Activated CD8-positive, alpha-beta memory T cell treated with anti-CD3 and anti-CD28 coated beads for 36 hours (primary cell): Measurements from ENCODE around the gene CIB1. TPM values are rescaled to one million over a fixed set of nuclear protein-coding genes. Genes with fewer than 3 reads are reported as not detected.

ENCODE experiments used
- CTCF ChIA-PET: fragments of 350-600 bp; sonication (Branson Sonifier 250); formaldehyde crosslinking; loops from one replicate; lab custom pipeline; 2021; ENCODE audit warnings: antibody characterized with exemption; lab: Charles Lee
- POLR2A ChIA-PET: fragments of 350-600 bp; sonication (Branson Sonifier 250); formaldehyde crosslinking; loops from one replicate; lab custom pipeline; 2021; ENCODE audit warnings: antibody characterized with exemption; lab: Charles Lee
- total RNA-seq, 2 experiments: library from RNA; stranded (reverse); gene quantifications; one replicate each; pipeline ENCODE4 v1.2.3, GENCODE V29; 2021

The CIB1 gene
- total RNA-seq, 2 experiments from 2014 or later, result 171 TPM

- CTCF ChIA-PET, result interaction anchor here (0.7 to 1.6 kb wide), 4 partner anchors 13 to 65 kb away, joined by 3 to 5 read pairs (median 3); no protein-coding TSS in a partner anchor
- POLR2A ChIA-PET, result no interaction called here
These were observed 25.4 kb downstream of the CIB1 start for GRCh38 chr15:90208356-90208755.

DNA sequence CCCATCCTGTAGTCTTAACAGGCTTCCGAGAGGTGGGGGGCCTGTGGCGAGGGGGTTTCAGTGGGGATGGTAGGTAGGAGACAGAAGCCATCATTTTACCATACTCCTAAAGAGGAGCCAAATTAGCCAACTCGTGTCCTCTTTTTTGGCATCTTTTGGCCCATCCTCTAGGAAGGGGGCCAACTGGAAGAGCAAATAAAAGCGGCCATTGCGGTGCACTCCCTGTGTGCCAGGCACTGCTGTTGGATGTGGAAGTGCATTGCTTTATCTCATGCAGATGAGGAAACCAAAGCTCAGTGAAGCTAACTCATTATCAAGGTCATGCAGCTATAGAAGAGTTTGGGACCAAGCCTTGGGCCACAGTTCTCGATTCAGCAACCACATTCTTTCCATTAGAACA lies 26.5 kb downstream of the CIB1 start:
- ChIA-PET CTCF (interaction anchor here (1.6 kb wide), 1 partner anchor 64 kb away, joined by 3 read pairs; no protein-coding TSS in a partner anchor), POLR2A (no interaction called here)

DNA sequence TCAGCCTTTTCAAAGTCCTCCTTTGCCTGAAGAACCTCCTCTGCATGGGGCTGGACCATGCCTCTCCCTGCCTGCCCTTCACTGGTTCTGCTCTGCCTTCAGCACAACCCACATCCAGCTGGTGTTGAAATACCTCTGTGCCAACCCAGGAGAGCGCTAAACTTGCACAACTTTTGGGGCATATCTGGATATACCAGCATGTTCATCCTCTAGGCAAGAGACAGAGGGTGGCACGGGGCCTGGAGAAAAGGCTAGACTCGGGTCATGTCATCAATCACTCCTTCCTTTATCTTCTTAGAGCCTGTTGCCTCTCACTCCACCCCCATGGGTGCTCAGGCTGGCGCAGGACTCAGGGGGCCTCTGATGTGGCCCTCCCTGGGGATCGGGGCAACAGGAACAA lies 27.9 kb downstream of the CIB1 start:
- CTCF ChIA-PET, result interaction anchor here (0.6 to 0.7 kb wide), 2 partner anchors 13 to 180 kb away, joined by 3 to 6 read pairs; no protein-coding TSS in a partner anchor

GRCh38 chr15:90205050-90205848 lies 28.5 kb downstream of the CIB1 start:
- CTCF ChIA-PET, result interaction anchor here (0.6 to 0.7 kb wide), 2 partner anchors 14 to 181 kb away, joined by 3 to 6 read pairs; no protein-coding TSS in a partner anchor
- POLR2A ChIA-PET, result no interaction called here

More for the DNA sequence above, 27.9 kb downstream of the CIB1 start:
- POLR2A ChIA-PET, result no interaction called here

GRCh38 chr15:90203922-90204321 lies 29.8 kb downstream of the CIB1 start:
- ChIA-PET CTCF (interaction anchor here (1.8 kb wide), 1 partner anchor 16 kb away, joined by 4 read pairs; no protein-coding TSS in a partner anchor), POLR2A (no interaction called here)

- POLR2A ChIA-PET, result interaction anchor here (0.5 to 0.6 kb wide), 2 partner anchors 61 to 242 kb away, joined by 5 to 7 read pairs; no protein-coding TSS in a partner anchor
- CTCF ChIA-PET, result interaction anchor here (1.8 kb wide), 1 partner anchor 16 kb away, joined by 4 read pairs; no protein-coding TSS in a partner anchor
These were observed 30.3 kb downstream of the CIB1 start for GRCh38 chr15:90203473-90203872.

- POLR2A ChIA-PET, result interaction anchor here (0.5 to 0.6 kb wide), 2 partner anchors 61 to 241 kb away, joined by 5 to 7 read pairs; no protein-coding TSS in a partner anchor
- CTCF ChIA-PET, result interaction anchor here (1.8 kb wide), 1 partner anchor 17 kb away, joined by 4 read pairs; no protein-coding TSS in a partner anchor
These were observed 30.8 kb downstream of the CIB1 start for GRCh38 chr15:90202929-90203328.

- ChIA-PET CTCF (interaction anchor here (0.6 to 2.6 kb wide), 5 partner anchors 11 to 791 kb away, joined by 3 to 12 read pairs (median 6); partner anchors contain the start of genes CIB1 and GDPGP1), POLR2A (interaction anchor here (0.9 to 1.8 kb wide), 3 partner anchors 10 to 32 kb away, joined by 4 to 8 read pairs (median 4); partner anchors contain the start of genes CIB1 and GDPGP1)
These were observed 31.8 kb downstream of the CIB1 start for GRCh38 chr15:90201944-90202375.

DNA sequence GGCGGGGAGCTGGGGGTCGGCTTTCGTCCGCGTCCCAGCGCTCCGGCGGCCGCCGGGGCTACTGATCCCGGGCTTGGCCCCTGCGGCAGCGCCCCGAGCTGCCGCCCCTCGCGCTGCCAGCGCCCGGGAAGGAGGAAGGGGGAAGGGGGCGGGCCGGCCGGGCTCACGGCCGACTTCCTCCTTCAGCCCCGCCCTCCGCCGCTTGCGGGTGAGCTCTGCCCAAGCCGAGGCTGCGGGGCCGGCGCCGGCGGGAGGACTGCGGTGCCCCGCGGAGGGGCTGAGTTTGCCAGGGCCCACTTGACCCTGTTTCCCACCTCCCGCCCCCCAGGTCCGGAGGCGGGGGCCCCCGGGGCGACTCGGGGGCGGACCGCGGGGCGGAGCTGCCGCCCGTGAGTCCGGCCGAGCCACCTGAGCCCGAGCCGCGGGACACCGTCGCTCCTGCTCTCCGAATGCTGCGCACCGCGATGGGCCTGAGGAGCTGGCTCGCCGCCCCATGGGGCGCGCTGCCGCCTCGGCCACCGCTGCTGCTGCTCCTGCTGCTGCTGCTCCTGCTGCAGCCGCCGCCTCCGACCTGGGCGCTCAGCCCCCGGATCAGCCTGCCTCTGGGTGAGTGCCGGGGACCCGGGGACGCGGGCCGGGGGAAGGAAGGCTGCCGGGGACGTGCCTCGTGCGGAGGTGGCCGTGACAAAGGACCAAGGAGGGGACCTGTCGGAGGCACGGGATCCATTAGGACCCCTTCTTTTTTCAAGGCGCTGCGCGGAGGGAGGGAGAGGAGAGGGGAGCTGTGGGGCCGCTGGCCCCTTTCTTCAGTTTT lies 32.4 kb downstream of the CIB1 start, which contains the start of gene SEMA4B:
Gene SEMA4B, plus strand, starts transcription at position 201 of the 814 bp plus-strand sequence. Its CDS starts 249 bp downstream, at position 450.
- POLR2A ChIA-PET, result interaction anchor here (0.7 to 1.8 kb wide), 5 partner anchors 9 to 64 kb away, joined by 3 to 8 read pairs (median 4); partner anchors contain the start of genes CIB1, GDPGP1 and NGRN
- CTCF ChIA-PET, result interaction anchor here (0.6 to 2.6 kb wide), 6 partner anchors 10 to 791 kb away, joined by 3 to 12 read pairs (median 5); partner anchors contain the start of genes CIB1 and GDPGP1

DNA sequence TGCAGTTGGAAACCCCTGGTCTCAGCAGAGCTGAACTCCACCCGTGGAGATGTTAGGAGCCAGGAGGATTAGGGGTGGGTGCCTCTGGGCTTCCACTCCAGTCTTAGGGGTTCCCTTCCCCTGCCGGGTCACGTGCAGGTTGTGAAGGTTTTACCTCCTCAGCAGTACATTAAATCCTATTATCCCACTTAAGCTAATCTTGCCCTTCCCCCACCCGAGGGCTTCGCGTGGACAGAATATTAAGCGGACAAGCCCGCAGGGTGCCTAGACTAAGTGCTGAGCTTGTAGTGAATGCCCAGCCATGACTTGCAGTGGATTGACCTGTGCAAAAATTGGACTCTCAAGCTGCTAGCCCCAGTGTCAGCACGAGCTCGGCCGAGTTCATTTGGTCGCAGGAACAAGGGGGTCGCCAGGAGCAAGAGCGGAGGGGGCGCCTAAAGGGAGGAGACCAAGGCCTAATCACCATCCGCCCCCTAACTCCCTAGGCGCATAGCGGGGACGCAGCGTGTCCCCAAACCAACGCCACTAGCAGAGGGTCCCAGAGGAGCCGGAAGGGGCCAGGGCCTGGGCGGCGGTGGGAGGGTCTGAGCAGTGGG lies 33.1 kb downstream of the CIB1 start:
- POLR2A ChIA-PET, result interaction anchor here (1.3 to 1.8 kb wide), 3 partner anchors 32 to 65 kb away, joined by 3 to 8 read pairs (median 4); partner anchors contain the start of genes CIB1, GDPGP1 and NGRN
- CTCF ChIA-PET, result interaction anchor here (1.1 to 2.6 kb wide), 5 partner anchors 10 to 104 kb away, joined by 3 to 12 read pairs (median 6); partner anchors contain the start of genes CIB1 and GDPGP1

- CTCF ChIA-PET, result no interaction called here
- POLR2A ChIA-PET, result interaction anchor here (0.7 kb wide), 1 partner anchor 29 kb away, joined by 6 read pairs; no protein-coding TSS in a partner anchor
These were observed 39.1 kb downstream of the CIB1 start for GRCh38 chr15:90194655-90195054.

DNA sequence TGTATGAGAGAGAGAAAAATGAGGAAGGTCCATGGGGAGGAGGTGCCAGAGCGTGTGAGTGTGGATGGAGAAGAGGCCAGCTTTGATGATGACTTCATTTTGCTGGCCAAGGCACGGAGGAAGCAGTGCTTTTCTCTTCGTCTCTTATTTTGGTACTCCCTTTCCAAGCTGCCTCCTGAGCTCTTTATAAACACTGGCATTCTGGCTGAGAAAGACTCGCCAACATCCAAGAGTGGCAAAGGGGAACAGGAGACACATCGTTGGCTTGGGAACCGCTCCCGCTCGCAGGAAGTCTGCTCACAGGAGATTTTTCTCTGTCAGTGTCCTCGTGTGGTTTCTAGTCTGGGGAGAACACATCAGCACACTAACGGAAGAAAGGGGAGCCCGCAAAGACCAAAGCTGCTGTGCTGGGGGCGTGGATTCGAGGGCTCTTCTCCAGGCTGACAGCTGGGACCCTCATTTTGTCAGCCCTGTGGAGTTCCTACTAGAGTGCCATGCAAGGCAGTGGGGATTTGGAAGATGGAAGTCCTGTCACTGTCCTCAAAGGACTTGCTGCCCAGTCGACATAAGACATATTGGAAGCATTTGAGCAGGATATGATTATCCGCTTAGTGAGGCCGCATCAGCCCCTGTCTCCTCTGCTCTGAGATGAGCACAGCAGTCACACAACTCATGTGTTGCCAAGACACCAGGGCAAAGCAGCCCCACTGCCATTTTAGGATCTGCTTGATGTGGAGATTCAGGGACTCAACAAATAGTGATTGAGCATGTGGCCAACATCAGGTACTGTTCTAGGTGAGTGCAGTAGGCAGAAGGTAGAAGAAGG lies 40.6 kb downstream of the CIB1 start:
- POLR2A ChIA-PET, result interaction anchor here (0.6 to 1.3 kb wide), 3 partner anchors 8 to 158 kb away, joined by 3 to 5 read pairs (median 4); partner anchors contain the start of gene SEMA4B
- CTCF ChIA-PET, result no interaction called here

GRCh38 chr15:90191794-90192509 lies 41.8 kb downstream of the CIB1 start:
- ChIA-PET CTCF (interaction anchor here (0.9 to 1.7 kb wide), 2 partner anchors 9 to 17 kb away, joined by 3 to 6 read pairs; partner anchors contain the start of gene SEMA4B), POLR2A (interaction anchor here (0.6 to 1.3 kb wide), 3 partner anchors 9 to 277 kb away, joined by 4 to 5 read pairs (median 4); partner anchors contain the start of gene SEMA4B)

- POLR2A ChIA-PET, result no interaction called here
- CTCF ChIA-PET, result interaction anchor here (0.9 to 1.7 kb wide), 2 partner anchors 10 to 17 kb away, joined by 3 to 6 read pairs; partner anchors contain the start of gene SEMA4B
These were observed 42.4 kb downstream of the CIB1 start for GRCh38 chr15:90191344-90191687.

- ChIA-PET CTCF (interaction anchor here (0.9 to 1.7 kb wide), 2 partner anchors 10 to 18 kb away, joined by 3 to 6 read pairs; partner anchors contain the start of gene SEMA4B), POLR2A (no interaction called here)
These were observed 43.0 kb downstream of the CIB1 start for GRCh38 chr15:90190606-90191343.
